ENCODE data around the gene GINS2.

The GINS2 gene

GRCh38 chr16:85664580-85665372, 24.0 kb downstream of the GINS2 start:
- FAIRE-seq: no peak

GRCh38 chr16:85663891-85664321, 24.8 kb downstream of the GINS2 start:
- FAIRE-seq: no peak

- no peak for FAIRE-seq
These were observed 25.6 kb downstream of the GINS2 start for GRCh38 chr16:85662976-85663830.

GRCh38 chr16:85662482-85662812, 26.3 kb downstream of the GINS2 start:
- FAIRE-seq: no peak

GRCh38 chr16:85661740-85662481, 26.8 kb downstream of the GINS2 start:
- no peak for FAIRE-seq

- FAIRE-seq: no peak
These were observed 27.7 kb downstream of the GINS2 start for GRCh38 chr16:85660843-85661739.

- no peak for FAIRE-seq
These were observed 28.8 kb downstream of the GINS2 start for GRCh38 chr16:85659805-85660511.

GRCh38 chr16:85659336-85659735, 29.4 kb downstream of the GINS2 start:
- FAIRE-seq: peak; percentile 92

GRCh38 chr16:85658504-85659326, 30.0 kb downstream of the GINS2 start:
- FAIRE-seq: no peak

- no peak for FAIRE-seq
These were observed 30.8 kb downstream of the GINS2 start for GRCh38 chr16:85657996-85658395.

- no peak for FAIRE-seq
These were observed 31.5 kb downstream of the GINS2 start for GRCh38 chr16:85657267-85657650.

- no peak for FAIRE-seq
These were observed 32.1 kb downstream of the GINS2 start for GRCh38 chr16:85656351-85657266.

- no peak for FAIRE-seq
These were observed 33.3 kb downstream of the GINS2 start for GRCh38 chr16:85655216-85656129.

- no peak for FAIRE-seq
These were observed 34.3 kb downstream of the GINS2 start for GRCh38 chr16:85654251-85655095.

GRCh38 chr16:85653290-85653891, 35.4 kb downstream of the GINS2 start:
- FAIRE-seq: no peak

- no peak for FAIRE-seq
These were observed 36.1 kb downstream of the GINS2 start for GRCh38 chr16:85652431-85653221.
